Measurements from ENCODE around the gene SLC4A1AP.

- no peak for TF ChIP-seq POLR2AphosphoS5 (IDR thresholded peaks at IDR 0.05; ENCODE audit: low read depth)
- TF ChIP-seq, protein P1, sequence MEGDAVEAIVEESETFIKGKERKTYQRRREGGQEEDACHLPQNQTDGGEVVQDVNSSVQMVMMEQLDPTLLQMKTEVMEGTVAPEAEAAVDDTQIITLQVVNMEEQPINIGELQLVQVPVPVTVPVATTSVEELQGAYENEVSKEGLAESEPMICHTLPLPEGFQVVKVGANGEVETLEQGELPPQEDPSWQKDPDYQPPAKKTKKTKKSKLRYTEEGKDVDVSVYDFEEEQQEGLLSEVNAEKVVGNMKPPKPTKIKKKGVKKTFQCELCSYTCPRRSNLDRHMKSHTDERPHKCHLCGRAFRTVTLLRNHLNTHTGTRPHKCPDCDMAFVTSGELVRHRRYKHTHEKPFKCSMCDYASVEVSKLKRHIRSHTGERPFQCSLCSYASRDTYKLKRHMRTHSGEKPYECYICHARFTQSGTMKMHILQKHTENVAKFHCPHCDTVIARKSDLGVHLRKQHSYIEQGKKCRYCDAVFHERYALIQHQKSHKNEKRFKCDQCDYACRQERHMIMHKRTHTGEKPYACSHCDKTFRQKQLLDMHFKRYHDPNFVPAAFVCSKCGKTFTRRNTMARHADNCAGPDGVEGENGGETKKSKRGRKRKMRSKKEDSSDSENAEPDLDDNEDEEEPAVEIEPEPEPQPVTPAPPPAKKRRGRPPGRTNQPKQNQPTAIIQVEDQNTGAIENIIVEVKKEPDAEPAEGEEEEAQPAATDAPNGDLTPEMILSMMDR (IDR thresholded peaks at IDR 0.05; ENCODE audit: insufficient read depth, low read length) = no peak
- TF ChIP-seq, protein P2, sequence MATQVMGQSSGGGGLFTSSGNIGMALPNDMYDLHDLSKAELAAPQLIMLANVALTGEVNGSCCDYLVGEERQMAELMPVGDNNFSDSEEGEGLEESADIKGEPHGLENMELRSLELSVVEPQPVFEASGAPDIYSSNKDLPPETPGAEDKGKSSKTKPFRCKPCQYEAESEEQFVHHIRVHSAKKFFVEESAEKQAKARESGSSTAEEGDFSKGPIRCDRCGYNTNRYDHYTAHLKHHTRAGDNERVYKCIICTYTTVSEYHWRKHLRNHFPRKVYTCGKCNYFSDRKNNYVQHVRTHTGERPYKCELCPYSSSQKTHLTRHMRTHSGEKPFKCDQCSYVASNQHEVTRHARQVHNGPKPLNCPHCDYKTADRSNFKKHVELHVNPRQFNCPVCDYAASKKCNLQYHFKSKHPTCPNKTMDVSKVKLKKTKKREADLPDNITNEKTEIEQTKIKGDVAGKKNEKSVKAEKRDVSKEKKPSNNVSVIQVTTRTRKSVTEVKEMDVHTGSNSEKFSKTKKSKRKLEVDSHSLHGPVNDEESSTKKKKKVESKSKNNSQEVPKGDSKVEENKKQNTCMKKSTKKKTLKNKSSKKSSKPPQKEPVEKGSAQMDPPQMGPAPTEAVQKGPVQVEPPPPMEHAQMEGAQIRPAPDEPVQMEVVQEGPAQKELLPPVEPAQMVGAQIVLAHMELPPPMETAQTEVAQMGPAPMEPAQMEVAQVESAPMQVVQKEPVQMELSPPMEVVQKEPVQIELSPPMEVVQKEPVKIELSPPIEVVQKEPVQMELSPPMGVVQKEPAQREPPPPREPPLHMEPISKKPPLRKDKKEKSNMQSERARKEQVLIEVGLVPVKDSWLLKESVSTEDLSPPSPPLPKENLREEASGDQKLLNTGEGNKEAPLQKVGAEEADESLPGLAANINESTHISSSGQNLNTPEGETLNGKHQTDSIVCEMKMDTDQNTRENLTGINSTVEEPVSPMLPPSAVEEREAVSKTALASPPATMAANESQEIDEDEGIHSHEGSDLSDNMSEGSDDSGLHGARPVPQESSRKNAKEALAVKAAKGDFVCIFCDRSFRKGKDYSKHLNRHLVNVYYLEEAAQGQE (IDR thresholded peaks at IDR 0.05; ENCODE audit: insufficient replicate concordance, low read depth) = no peak
Measured at GRCh38 chr2:27710640-27711430, 47.1 kb downstream of the SLC4A1AP start.
